GM19239 (cell line): ENCODE results near the gene STK38.

Source experiments
- DNase-seq: peaks from one replicate; pipeline ENCODE4 v3.0.0; 2011; ENCODE audit warnings: low spot score; ENCODE audit not compliant: insufficient read length
- FAIRE-seq: peaks from 2 replicates; lab custom pipeline; 2011; peaks lifted over from hg19 to GRCh38; lab: Jason Lieb, UNC

Gene STK38

DNA sequence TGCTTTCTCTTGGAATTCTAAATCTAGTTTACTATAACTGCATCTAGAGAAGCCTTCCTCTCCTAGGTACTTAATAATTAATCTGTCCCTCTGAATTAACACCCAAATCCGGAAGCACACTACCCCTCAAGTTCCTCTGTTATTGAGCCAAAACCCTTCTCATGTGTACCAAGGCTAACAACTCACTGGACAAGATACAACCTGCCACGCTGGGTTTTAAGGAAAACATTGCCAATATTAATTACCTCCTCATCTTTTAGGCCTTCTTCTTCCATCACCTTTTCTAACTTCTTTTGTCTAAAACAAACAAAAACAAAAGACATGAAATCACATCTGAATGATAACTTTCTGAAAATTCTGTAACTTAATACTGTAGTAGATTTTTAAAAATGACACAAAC lies 21.9 kb downstream of the STK38 start:
- FAIRE-seq: no peak

DNA sequence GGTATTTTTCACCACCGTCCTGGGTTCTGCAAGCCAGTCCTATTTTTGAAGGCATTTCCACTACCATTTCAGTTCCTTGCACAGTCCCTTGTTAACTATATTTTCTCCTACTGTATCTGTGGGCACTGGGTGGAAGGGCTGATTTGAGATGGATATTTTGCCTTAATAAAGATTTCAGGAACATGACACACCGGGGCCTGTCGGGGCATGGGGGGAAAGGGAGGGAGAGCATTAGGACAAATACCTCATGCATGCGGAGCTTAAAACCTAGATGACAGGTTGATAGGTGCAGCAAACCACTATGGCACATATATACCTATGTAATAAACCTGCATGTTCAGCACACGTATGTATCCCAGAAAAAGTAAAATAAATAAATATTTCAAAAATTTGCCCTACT lies 22.4 kb downstream of the STK38 start:
- no peak for FAIRE-seq

More for the DNA sequence above, 21.9 kb downstream of the STK38 start:
- DNase-seq: no peak

GRCh38 chr6:36523936-36524499 lies 23.3 kb downstream of the STK38 start:
- DNase-seq (no peak), FAIRE-seq (no peak)

More for the DNA sequence above, 22.4 kb downstream of the STK38 start:
- DNase-seq: no peak

GRCh38 chr6:36523451-36523850 lies 23.8 kb downstream of the STK38 start:
- DNase-seq: no peak
- no peak for FAIRE-seq

DNA sequence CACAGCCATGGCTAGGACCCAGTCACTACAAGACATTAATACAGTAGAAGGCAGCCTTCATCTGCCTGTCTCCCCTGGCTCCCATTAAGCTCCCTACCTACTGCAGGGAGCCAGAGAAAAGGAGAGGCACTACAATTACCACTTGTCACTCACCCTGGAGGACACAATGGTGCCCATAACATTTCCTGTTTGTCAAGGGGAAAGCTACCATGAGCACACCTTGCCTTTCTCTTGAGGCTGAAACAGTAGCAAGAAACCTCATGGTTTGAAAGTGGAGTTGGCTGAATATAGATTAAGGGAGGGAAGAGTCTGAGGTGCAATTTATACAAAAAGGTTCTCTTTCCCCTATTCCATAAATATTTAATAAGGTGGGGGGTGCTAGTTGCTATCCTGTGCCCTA lies 27.9 kb downstream of the STK38 start:
- FAIRE-seq (no peak), DNase-seq (no peak)

- no peak for DNase-seq
- no peak for FAIRE-seq
These were observed 29.9 kb downstream of the STK38 start for GRCh38 chr6:36517408-36517807.

DNA sequence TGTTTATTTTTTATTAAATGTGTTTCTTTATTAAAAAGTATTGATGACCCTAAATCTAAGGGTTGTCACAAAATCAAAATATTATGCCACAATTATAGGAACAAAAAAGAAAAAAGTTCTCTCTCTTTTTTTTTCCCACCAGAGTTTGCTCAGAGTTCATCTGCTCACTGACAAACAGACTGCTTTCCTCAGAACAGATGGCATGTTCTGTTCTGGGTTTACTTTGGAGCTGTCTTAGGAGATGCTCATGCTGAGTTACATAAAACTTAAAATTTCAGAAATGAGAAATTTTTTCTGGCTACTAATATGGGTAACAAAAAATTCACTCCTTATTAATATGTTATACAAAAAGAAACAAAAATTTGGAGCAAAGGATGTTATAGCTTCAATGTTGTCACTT lies 30.3 kb downstream of the STK38 start:
- FAIRE-seq: no peak

GRCh38 chr6:36516559-36516958 lies 30.7 kb downstream of the STK38 start:
- DNase-seq: no peak
- FAIRE-seq: no peak

More for the DNA sequence above, 30.3 kb downstream of the STK38 start:
- DNase-seq: no peak

- no peak for DNase-seq
- no peak for FAIRE-seq
These were observed 31.4 kb downstream of the STK38 start for GRCh38 chr6:36515844-36516243.

DNA sequence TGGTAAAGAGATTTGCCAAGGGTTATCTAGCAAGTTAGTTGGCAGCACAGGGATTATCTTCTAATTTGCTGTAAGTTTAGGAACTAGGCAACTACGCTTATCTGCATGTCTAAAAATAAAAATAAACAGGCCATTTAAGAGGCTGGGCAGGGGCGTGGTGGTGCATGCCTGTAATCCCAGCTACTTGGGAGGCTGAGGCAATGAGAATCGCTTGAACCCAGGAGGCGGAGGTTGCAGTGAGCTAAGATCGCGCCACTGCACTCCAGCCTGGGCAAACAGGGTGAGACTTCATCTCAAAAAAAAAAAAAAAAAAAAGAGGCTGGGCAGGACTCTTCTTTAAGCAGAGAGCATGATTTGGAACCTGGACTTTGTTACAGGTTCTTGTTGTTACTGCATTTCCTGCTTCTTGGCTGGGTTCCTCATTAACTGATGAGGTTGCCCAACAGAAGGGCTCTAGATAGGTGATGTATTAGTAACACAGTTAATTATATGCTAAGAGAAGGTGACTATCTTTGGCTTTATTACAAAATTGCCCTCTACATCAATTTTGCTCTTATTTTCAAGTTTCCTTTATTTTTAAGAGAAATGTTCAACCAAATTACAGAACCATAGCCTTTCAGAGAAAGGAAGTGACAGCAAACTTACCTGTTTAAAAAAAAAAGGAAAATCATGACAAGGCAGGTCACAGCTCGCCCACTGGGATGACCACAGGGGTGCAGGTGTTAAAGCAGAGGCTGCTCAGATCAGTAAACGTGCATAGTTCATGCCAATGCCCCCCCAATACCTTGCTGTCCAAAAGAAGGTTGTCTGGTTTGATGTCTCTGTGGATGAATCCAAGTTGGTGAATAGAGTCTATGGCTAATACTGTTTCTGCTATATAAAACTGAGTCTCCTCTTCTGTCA lies 32.5 kb downstream of the STK38 start:
- FAIRE-seq (peak; percentile 75), DNase-seq (peak; percentile 19)

- DNase-seq (no peak), FAIRE-seq (no peak)
These were observed 36.9 kb downstream of the STK38 start for GRCh38 chr6:36510365-36510764.

GRCh38 chr6:36508532-36508931 lies 38.7 kb downstream of the STK38 start:
- DNase-seq (no peak), FAIRE-seq (no peak)

- FAIRE-seq (no peak), DNase-seq (no peak)
These were observed 40.7 kb downstream of the STK38 start for GRCh38 chr6:36506611-36507010.

GRCh38 chr6:36505744-36506534 lies 41.3 kb downstream of the STK38 start:
- DNase-seq: no peak
- peak; percentile 8 for FAIRE-seq

DNA sequence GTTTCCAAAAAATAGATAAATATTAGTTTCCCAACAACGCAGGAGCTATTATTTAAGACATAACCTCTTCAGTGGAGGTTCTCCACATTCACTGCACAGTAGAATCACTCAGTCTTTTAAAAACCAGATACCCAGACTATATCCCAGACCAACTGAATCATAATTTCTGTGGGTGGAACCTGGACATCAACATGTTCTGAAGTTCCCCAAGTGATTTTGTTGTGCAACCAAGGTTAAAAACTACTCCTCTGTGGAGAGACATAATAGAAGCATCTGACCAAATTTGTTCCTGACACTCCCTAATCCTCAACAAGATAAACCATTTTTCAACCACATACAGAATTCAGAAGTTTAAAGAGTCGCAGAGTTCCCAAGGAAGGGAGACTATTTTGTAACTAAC lies 42.3 kb downstream of the STK38 start:
- DNase-seq: no peak
- peak; percentile 75 for FAIRE-seq

GRCh38 chr6:36504181-36504580 lies 43.1 kb downstream of the STK38 start:
- DNase-seq: no peak
- FAIRE-seq: no peak

DNA sequence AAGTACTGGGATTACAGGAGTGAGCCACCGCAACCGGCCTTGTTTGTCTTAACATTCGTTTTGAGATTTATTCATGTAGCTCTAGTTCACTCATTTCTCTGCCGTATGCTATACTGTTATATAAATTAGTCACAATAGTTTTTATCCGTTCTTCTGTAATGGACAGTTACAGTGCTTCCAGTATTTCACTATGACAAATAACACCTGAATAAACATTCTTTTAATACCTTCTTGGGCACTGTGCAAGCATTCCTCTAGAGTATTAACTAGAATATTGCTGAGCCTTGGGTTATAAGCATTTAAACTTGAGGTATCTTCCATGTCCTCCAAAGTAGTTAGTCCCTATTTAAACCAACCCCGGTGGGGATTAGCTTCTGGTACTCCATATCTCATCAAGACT lies 45.6 kb downstream of the STK38 start:
- FAIRE-seq (no peak), DNase-seq (no peak)

GRCh38 chr6:36499918-36500317 lies 47.4 kb downstream of the STK38 start:
- no peak for DNase-seq
- FAIRE-seq: peak; percentile 35

- DNase-seq (no peak), FAIRE-seq (no peak)
These were observed 52.2 kb downstream of the STK38 start for GRCh38 chr6:36495086-36495485.

- DNase-seq: no peak
- FAIRE-seq: no peak
These were observed 53.4 kb downstream of the STK38 start for GRCh38 chr6:36493859-36494258.

GRCh38 chr6:36493319-36493718 lies 54.0 kb downstream of the STK38 start:
- FAIRE-seq: no peak
- no peak for DNase-seq
